Stimulated activated CD4-positive, alpha-beta T cell treated with anti-CD3 and anti-CD28 coated beads, Interleukin-4, amount 100 ng/mL, for 1 hour (primary cell): ENCODE measurements around the gene HLX.

Source experiments
- DNase-seq: peaks from one replicate; pipeline ENCODE4 v3.0.0-alpha.2; 2020

The HLX gene

DNA sequence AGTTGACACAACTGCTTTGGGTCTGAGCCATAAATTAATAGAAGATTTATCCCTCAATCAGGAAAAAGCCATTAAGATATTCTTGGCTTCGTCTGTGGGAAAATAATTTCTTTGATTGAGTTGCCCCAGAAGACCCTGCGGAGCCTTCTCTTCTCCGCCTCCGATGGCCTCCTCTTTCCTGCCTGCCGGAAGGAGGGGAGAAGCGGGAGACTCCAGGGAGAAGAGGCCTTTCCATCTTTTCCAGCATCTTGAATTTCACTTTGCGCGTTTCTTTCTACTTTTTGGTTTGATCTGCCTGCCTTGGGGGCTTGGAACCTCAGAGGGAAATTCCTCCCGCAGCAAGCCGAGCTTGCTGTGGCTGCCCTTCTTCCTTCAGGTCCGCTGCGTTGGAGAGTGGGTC, 16.8 kb downstream of the HLX start:
- no peak for DNase-seq

- no peak for DNase-seq
Measured at GRCh38 chr1:220900842-220901241, 21.6 kb downstream of the HLX start.

GRCh38 chr1:220901881-220902280, 22.6 kb downstream of the HLX start:
- DNase-seq = no peak

GRCh38 chr1:220902916-220903315, 23.7 kb downstream of the HLX start:
- no peak for DNase-seq

- DNase-seq = no peak
Measured at GRCh38 chr1:220904876-220905275, 25.6 kb downstream of the HLX start.

GRCh38 chr1:220905650-220906560, 26.7 kb downstream of the HLX start:
- DNase-seq = no peak

- no peak for DNase-seq
Measured at GRCh38 chr1:220906561-220907334, 27.5 kb downstream of the HLX start.

DNA sequence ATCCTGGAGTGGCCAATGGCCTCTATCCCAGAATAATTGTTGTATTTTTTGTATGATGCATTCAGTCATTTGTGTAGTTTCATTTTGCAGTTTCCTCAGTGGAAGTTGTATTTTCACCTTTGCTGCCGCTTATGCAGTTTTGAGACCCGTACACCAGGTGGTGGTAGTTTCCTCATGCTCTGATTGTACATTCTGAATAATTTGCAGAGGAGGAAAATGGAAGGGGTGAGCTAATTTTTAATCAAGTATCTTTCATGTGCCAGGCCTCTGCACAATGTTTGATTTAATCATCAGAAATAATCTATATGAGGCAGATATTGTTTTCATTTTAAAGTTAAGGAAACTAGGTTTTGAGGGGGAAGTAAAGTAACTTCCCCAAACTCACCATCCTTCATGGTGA, 29.5 kb downstream of the HLX start:
- no peak for DNase-seq

DNA sequence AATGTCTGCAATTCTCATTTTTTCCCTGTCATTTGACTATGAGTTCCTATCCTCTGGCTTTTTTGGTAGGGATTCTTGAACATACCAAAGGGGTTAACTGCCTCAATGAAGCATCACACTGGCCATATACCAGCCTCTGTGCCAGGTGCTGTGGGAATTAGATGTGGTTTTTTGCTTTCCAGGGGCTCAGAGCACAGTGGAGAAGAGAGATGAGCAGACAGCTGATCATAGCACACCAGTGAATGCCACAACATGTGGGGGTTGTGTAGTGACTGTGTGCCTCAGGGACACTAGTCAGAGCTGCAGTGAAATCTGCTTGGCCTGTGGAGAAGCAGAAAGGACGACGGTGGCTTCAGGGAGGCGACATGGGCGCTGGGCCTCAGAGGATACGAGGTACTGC, 30.8 kb downstream of the HLX start:
- DNase-seq = no peak

- no peak for DNase-seq
Measured at GRCh38 chr1:220914283-220915116, 35.3 kb downstream of the HLX start.

- no peak for DNase-seq
Measured at GRCh38 chr1:220915117-220915440, 35.8 kb downstream of the HLX start.

- DNase-seq = no peak
Measured at GRCh38 chr1:220915954-220916353, 36.7 kb downstream of the HLX start.

- no peak for DNase-seq
Measured at GRCh38 chr1:220917101-220917500, 37.9 kb downstream of the HLX start.

- no peak for DNase-seq
Measured at GRCh38 chr1:220917535-220918209, 38.4 kb downstream of the HLX start.

DNA sequence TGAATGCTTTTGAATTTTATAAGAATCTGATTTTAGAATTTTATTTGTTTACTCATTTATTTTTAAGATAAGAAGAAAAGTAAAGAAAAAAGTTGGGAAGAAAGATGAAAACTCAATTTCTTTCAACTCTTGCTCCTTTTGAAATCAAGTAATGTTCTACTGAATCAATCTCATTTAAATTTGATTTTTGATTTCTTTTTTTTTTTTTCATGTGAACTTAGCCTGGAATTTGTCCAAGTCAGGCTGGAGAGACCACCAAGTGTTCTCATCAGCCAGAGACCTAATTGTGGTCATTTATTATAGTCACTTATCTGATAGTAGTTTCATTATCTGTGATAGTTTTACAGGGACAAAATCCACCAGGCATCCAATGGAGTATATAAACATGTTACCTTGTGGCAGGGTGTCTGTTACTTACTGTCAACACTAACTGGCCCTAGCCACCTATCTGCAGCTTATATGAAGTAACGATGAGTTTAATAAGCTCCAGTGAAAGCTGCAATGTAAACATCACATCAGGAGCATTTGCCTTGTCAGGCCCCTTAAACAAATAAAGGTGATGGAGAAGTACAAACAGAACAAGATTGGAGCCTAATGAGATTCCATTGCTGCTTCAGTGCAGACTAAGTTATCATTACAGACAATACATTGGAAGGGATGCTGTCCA, 39.2 kb downstream of the HLX start:
- no peak for DNase-seq

DNA sequence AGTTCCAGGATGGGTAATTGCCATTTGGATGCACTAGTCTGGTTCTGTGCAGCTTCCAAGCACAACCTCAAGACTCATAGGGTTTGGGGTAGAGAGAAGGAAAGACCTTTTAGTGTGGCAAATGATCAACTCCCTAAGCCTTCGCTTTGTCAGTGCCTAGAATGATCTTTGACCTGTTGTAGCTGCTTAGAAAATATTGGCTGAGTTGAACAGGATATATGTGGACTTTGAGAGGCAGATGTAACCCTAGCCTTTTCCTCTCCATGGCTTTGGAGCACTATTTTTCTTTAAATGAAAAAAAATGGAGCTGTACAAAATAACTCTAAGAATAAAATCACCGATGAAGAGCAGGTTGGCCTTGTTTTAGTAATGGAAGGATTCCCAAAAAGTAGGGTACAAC, 41.7 kb downstream of the HLX start:
- DNase-seq = no peak

- DNase-seq = no peak
Measured at GRCh38 chr1:220921498-220921897, 42.3 kb downstream of the HLX start.

- no peak for DNase-seq
Measured at GRCh38 chr1:220921971-220922635, 42.9 kb downstream of the HLX start.

- no peak for DNase-seq
Measured at GRCh38 chr1:220922951-220923350, 43.7 kb downstream of the HLX start.

DNA sequence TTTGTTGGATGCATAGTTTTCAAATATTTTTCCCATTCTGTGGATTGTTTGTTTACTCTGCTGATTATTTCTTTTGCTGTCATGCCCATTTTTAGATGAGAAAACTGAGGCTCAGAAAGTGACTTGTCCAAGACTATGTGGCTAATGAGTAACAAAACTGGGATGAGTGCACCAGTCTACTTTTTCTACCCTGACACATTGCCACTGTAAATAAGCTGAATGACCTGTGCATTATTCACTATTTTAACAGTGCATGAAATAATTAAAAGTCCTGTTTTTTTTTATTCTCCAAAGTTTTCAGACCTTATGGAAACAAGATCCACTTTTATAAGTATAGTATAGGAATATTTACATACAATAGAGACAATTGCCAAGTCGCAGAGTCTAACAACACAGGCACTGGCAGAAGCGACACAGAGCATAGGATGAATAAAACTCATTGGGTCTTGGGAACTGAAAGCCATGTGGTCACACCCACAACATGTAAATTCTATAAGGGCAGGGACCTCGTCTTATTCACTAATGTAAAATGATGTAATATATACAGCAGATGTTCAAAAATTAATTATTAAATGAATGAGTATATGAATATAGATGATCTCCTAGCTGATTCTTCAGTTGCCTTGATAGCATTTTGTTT, 45.2 kb downstream of the HLX start:
- no peak for DNase-seq

GRCh38 chr1:220925707-220926106, 46.5 kb downstream of the HLX start:
- no peak for DNase-seq
